Measurements from ENCODE around the gene ZMAT5.

ZMAT5 gene

GRCh38 chr22:29813126-29813525 is 46.3 kb upstream of the ZMAT5 start:
- Histone ChIP-seq H3K27ac (no peak overlapping the region), H3K36me3 (replicated peaks) (peaks cover 54% of the 10 kb centered on the region), H3K27me3 (replicated peaks) (no peaks in the 10 kb centered on the region), H3K4me3 (ENCODE audit: low read depth, low read length) (no peak overlapping the region)
- no peak for DNase-seq
- in situ Hi-C loops (cut with HindIII; ENCODE audit: low pct_ligation_motif_present, low sequenced_read_pairs), result no loop called here
- TF ChIP-seq CTCF (IDR thresholded peaks at IDR 0.05; ENCODE audit: low read depth, low read length, missing control alignments), result no peak

GRCh38 chr22:29811377-29811776 is 44.6 kb upstream of the ZMAT5 start:
- Histone ChIP-seq H3K4me3 (ENCODE audit: low read depth, low read length) (no peak overlapping the region), H3K27ac (no peak overlapping the region), H3K36me3 (replicated peaks) (peaks cover 62% of the 10 kb centered on the region), H3K27me3 (replicated peaks) (no peaks in the 10 kb centered on the region)
- no peak for DNase-seq
- TF ChIP-seq CTCF (IDR thresholded peaks at IDR 0.05; ENCODE audit: low read depth, low read length, missing control alignments), result no peak
- in situ Hi-C loops (cut with HindIII; ENCODE audit: low pct_ligation_motif_present, low sequenced_read_pairs), result no loop called here

- in situ Hi-C loops (cut with HindIII; ENCODE audit: low pct_ligation_motif_present, low sequenced_read_pairs), result no loop called here
- peaks cover 66% of the 10 kb centered on the region for H3K36me3 ChIP-seq (replicated peaks)
- DNase-seq, result no peak
- no peak overlapping the region for H3K4me3 ChIP-seq (ENCODE audit: low read depth, low read length)
- H3K27ac ChIP-seq, result no peak overlapping the region
- no peaks in the 10 kb centered on the region for H3K27me3 ChIP-seq (replicated peaks)
- no peak for TF ChIP-seq CTCF (IDR thresholded peaks at IDR 0.05; ENCODE audit: low read depth, low read length, missing control alignments)
Measured at GRCh38 chr22:29810216-29810615, 43.4 kb upstream of the ZMAT5 start.

- Histone ChIP-seq H3K4me3 (ENCODE audit: low read depth, low read length) (no peak overlapping the region), H3K27ac (no peak overlapping the region), H3K27me3 (replicated peaks) (no peaks in the 10 kb centered on the region), H3K36me3 (replicated peaks) (peaks cover 60% of the 10 kb centered on the region)
- in situ Hi-C loops (cut with HindIII; ENCODE audit: low pct_ligation_motif_present, low sequenced_read_pairs), result no loop called here
- DNase-seq, result no peak
- no peak for TF ChIP-seq CTCF (IDR thresholded peaks at IDR 0.05; ENCODE audit: low read depth, low read length, missing control alignments)
Measured at GRCh38 chr22:29806196-29806595, 39.4 kb upstream of the ZMAT5 start.

GRCh38 chr22:29804985-29805384 is 38.2 kb upstream of the ZMAT5 start:
- no peaks in the 10 kb centered on the region for H3K27me3 ChIP-seq (replicated peaks)
- no peak for DNase-seq
- in situ Hi-C loops (cut with HindIII; ENCODE audit: low pct_ligation_motif_present, low sequenced_read_pairs), result no loop called here
- no peak for TF ChIP-seq CTCF (IDR thresholded peaks at IDR 0.05; ENCODE audit: low read depth, low read length, missing control alignments)
- peaks cover 60% of the 10 kb centered on the region for H3K36me3 ChIP-seq (replicated peaks)
- H3K4me3 ChIP-seq (ENCODE audit: low read depth, low read length), result no peak overlapping the region
- no peak overlapping the region for H3K27ac ChIP-seq

- DNase-seq, result no peak
- TF ChIP-seq CTCF (IDR thresholded peaks at IDR 0.05; ENCODE audit: low read depth, low read length, missing control alignments), result no peak
- Histone ChIP-seq H3K4me3 (ENCODE audit: low read depth, low read length) (no peak overlapping the region), H3K27ac (no peak overlapping the region), H3K36me3 (replicated peaks) (peaks cover 72% of the 10 kb centered on the region), H3K27me3 (replicated peaks) (no peaks in the 10 kb centered on the region)
- in situ Hi-C loops (cut with HindIII; ENCODE audit: low pct_ligation_motif_present, low sequenced_read_pairs), result no loop called here
Measured at GRCh38 chr22:29803190-29803589, 36.4 kb upstream of the ZMAT5 start.

All from brain microvascular endothelial cell (primary cell).